GM12864 (cell line): ENCODE measurements around the gene FMN2.

ENCODE experiments used
- DNase-seq: peaks from one replicate; pipeline ENCODE4 v3.0.0-alpha.2; 2011; ENCODE audit warnings: low read depth
- H3K4me3 ChIP-seq: 2 replicates; pipeline ENCODE4 v1.5.1; 2011; ENCODE audit warnings: mild to moderate bottlenecking, low read depth, low read length, control low read depth
- CTCF ChIP-seq: IDR thresholded peaks from 2 replicates; pipeline ENCODE4 v1.5.1; 2011; ENCODE audit warnings: low read depth, mild to moderate bottlenecking, moderate library complexity, low read length, control low read depth, inconsistent platforms; ENCODE audit errors: missing control alignments

Gene FMN2

GRCh38 chr1:240058049-240058448 lies 33.6 kb upstream of the FMN2 start:
- no peak for DNase-seq
- no peak for TF ChIP-seq CTCF
- no peak overlapping the region for H3K4me3 ChIP-seq

- no peak overlapping the region for H3K4me3 ChIP-seq
- DNase-seq, result no peak
- TF ChIP-seq CTCF, result no peak
Measured at GRCh38 chr1:240068961-240069360, 22.7 kb upstream of the FMN2 start.

GRCh38 chr1:240070188-240070587 lies 21.5 kb upstream of the FMN2 start:
- H3K4me3 ChIP-seq, result no peak overlapping the region
- no peak for DNase-seq
- no peak for TF ChIP-seq CTCF

- DNase-seq, result no peak
- TF ChIP-seq CTCF, result no peak
Measured at GRCh38 chr1:240073097-240073496, 18.6 kb upstream of the FMN2 start.

GRCh38 chr1:240074422-240074821 lies 17.3 kb upstream of the FMN2 start:
- DNase-seq, result no peak
- no peak for TF ChIP-seq CTCF

More at GRCh38 chr1:240073097-240073496, 18.6 kb upstream of the FMN2 start:
- H3K4me3 ChIP-seq, result no peak overlapping the region

GRCh38 chr1:240074908-240075307 lies 16.8 kb upstream of the FMN2 start:
- DNase-seq, result no peak
- H3K4me3 ChIP-seq, result no peak overlapping the region
- no peak for TF ChIP-seq CTCF

More at GRCh38 chr1:240074422-240074821, 17.3 kb upstream of the FMN2 start:
- H3K4me3 ChIP-seq, result no peak overlapping the region

GRCh38 chr1:240084337-240084736 lies 7.3 kb upstream of the FMN2 start:
- DNase-seq, result no peak
- TF ChIP-seq CTCF, result no peak
- no peak overlapping the region for H3K4me3 ChIP-seq
